PC-3 (cell line): Measurements from ENCODE around the gene MRPS34. TPM values are rescaled to one million over a fixed set of nuclear protein-coding genes. Genes with fewer than 3 reads are reported as not detected.

Source experiments
- ATAC-seq: fragments of 200-7000 bp; cut with Tn5 transposase; 2 replicates; pipeline ENCODE4 v1.9.1; 2020; ENCODE audit warnings: mild to moderate bottlenecking, moderate library complexity
- BruUV-seq: library from RNA; stranded (reverse); fragments of 400-500 nt; replicated peaks from 2 replicates; lab custom pipeline; 2021; lab: Mats Ljungman, UMichigan
- CTCF ChIA-PET: fragments of 300-600 bp; sonication (Branson Sonifier 250); formaldehyde crosslinking; loops from one replicate; lab custom pipeline; 2022; ENCODE audit warnings: antibody characterized with exemption; lab: Charles Lee
- POLR2A ChIA-PET: fragments of 300-600 bp; sonication (Branson Sonifier 250); formaldehyde crosslinking; loops from one replicate; lab custom pipeline; 2022; ENCODE audit warnings: antibody characterized with exemption; ENCODE audit not compliant: unreplicated experiment; lab: Charles Lee
- DNase-seq: peaks from one replicate; pipeline ENCODE4 v3.0.0-alpha.2; 2015
- H2AFZ ChIP-seq: fragments of 300-600 bp; sonication (generic); 2 replicates; pipeline ENCODE4 v1.6.0; 2016; ENCODE audit warnings: antibody characterized with exemption, low read length
- H3F3A ChIP-seq: fragments of 300-600 bp; sonication (generic); one replicate; pipeline ENCODE4 v1.6.0; 2017; ENCODE audit warnings: antibody characterized with exemption, low read length, control low read depth, mild to moderate bottlenecking; ENCODE audit not compliant: unreplicated experiment
- H3K27ac ChIP-seq: fragments of 300-600 bp; sonication (generic); 2 replicates; pipeline ENCODE4 v1.5.1; 2016; ENCODE audit warnings: mild to moderate bottlenecking, low read length
- H3K27me3 ChIP-seq: fragments of 300-600 bp; sonication (generic); 2 replicates; pipeline ENCODE4 v1.6.1; 2016; ENCODE audit warnings: low read length, mixed read lengths
- H3K36me3 ChIP-seq: fragments of 300-600 bp; sonication (generic); 2 replicates; pipeline ENCODE4 v1.6.1; 2016; ENCODE audit warnings: low read depth, mixed run types, low read length, mixed read lengths
- H3K4me1 ChIP-seq: fragments of 300-600 bp; sonication (generic); 2 replicates; pipeline ENCODE4 v1.5.1; 2016; ENCODE audit warnings: low read length; ENCODE audit not compliant: insufficient read depth
- H3K4me2 ChIP-seq: fragments of 300-600 bp; sonication (generic); 2 replicates; pipeline ENCODE4 v1.6.0; 2016; ENCODE audit warnings: low read length
- H3K4me3 ChIP-seq: fragments of 300-600 bp; sonication (generic); 2 replicates; pipeline ENCODE4 v1.5.1; 2016; ENCODE audit warnings: mild to moderate bottlenecking, low read length, mixed read lengths
- H3K79me2 ChIP-seq: fragments of 300-600 bp; sonication (generic); 2 replicates; pipeline ENCODE4 v1.6.1; 2017; ENCODE audit warnings: low read length, mixed read lengths
- H3K9ac ChIP-seq: fragments of 300-600 bp; sonication (generic); 2 replicates; pipeline ENCODE4 v1.6.0; 2016; ENCODE audit warnings: mild to moderate bottlenecking, low read length
- H3K9me2 ChIP-seq: fragments of 300-600 bp; sonication (generic); replicated peaks from 2 replicates; pipeline ENCODE4 v1.6.1; 2016; ENCODE audit warnings: mixed run types, low read length, mixed read lengths
- H3K9me3 ChIP-seq: fragments of 300-600 bp; sonication (generic); 2 replicates; pipeline ENCODE4 v1.6.1; 2016; ENCODE audit warnings: low read length, mixed read lengths
- H4K20me1 ChIP-seq: fragments of 300-600 bp; sonication (generic); 2 replicates; pipeline ENCODE4 v1.6.1; 2016; ENCODE audit warnings: low read length, mixed read lengths
- EZH2 ChIP-seq: fragments of 300-600 bp; sonication (generic); IDR thresholded peaks from one replicate; pipeline ENCODE4 v1.6.1; 2017; ENCODE audit warnings: antibody characterized with exemption, mild to moderate bottlenecking, low read length; ENCODE audit not compliant: unreplicated experiment
- EZH2phosphoT487 ChIP-seq: fragments of 300-600 bp; sonication (generic); IDR thresholded peaks from 2 replicates; pipeline ENCODE4 v1.6.1; 2018; ENCODE audit warnings: mild to moderate bottlenecking, antibody characterized with exemption, low read length, borderline replicate concordance
- intact Hi-C: fragments of 100-400 bp; cut with micrococcal nuclease; formaldehyde crosslinking; loops from 2 replicates; pipeline ENCODE4 v1.9.0; 2023
- microRNA-seq: library from miRNA; unstranded; fragments of <30 nt; microRNA quantifications from one replicate; pipeline ENCODE4 v1.1.0, GENCODE V29; 2020; ENCODE audit not compliant: unreplicated experiment
- total RNA-seq: library from RNA; depleted of rRNA; stranded (reverse); fragments of >200 nt; gene quantifications from 2 replicates; pipeline ENCODE4 v1.2.3, GENCODE V29; 2014; rRNA removed
- TF ChIP-seq, protein P1 (sequence below): fragments of 300-600 bp; sonication (generic); conservative IDR thresholded peaks from 2 replicates; pipeline ENCODE4 v1.5.1; 2017; ENCODE audit warnings: antibody characterized with exemption, low read depth, mild to moderate bottlenecking, low read length

The MRPS34 gene
- total RNA-seq, 1 experiment from 2014 or later, result 248 TPM

GRCh38 chr16:1723450-1724147 is 49.3 kb downstream of the MRPS34 start:
- no peaks in the 10 kb centered on the region for H3K27me3 ChIP-seq
- BruUV-seq, result no TSS peak
- intact Hi-C loops, result no loop called here
- no peak overlapping the region for H2AFZ ChIP-seq
- ATAC-seq (peak; percentile 36), DNase-seq (peak; percentile 68)
- H3K27ac ChIP-seq, result peak overlapping the region; percentile 77
- no peaks in the 10 kb centered on the region for H3K9me3 ChIP-seq
- POLR2A ChIA-PET, result no interaction called here
- peaks cover 15% of the 10 kb centered on the region; the same call in 1 of the 2 replicates for H3K4me1 ChIP-seq
- H3K9me2 ChIP-seq, result no peaks in the 10 kb centered on the region
- no peaks in the 10 kb centered on the region for H4K20me1 ChIP-seq
- no peak overlapping the region for H3K9ac ChIP-seq
- TF ChIP-seq, protein P1, sequence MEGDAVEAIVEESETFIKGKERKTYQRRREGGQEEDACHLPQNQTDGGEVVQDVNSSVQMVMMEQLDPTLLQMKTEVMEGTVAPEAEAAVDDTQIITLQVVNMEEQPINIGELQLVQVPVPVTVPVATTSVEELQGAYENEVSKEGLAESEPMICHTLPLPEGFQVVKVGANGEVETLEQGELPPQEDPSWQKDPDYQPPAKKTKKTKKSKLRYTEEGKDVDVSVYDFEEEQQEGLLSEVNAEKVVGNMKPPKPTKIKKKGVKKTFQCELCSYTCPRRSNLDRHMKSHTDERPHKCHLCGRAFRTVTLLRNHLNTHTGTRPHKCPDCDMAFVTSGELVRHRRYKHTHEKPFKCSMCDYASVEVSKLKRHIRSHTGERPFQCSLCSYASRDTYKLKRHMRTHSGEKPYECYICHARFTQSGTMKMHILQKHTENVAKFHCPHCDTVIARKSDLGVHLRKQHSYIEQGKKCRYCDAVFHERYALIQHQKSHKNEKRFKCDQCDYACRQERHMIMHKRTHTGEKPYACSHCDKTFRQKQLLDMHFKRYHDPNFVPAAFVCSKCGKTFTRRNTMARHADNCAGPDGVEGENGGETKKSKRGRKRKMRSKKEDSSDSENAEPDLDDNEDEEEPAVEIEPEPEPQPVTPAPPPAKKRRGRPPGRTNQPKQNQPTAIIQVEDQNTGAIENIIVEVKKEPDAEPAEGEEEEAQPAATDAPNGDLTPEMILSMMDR, result peak; percentile 75
- TF ChIP-seq EZH2phosphoT487 (no peak), EZH2 (no peak)
- H3K36me3 ChIP-seq, result no peaks in the 10 kb centered on the region
- H3K4me2 ChIP-seq, result no peak overlapping the region
- no peak overlapping the region for H3K4me3 ChIP-seq
- peaks cover 30% of the 10 kb centered on the region for H3K79me2 ChIP-seq
- CTCF ChIA-PET, result interaction anchor here (0.6 to 0.9 kb wide), 3 partner anchors 15 to 286 kb away, joined by 3 to 4 read pairs (median 3); no protein-coding TSS in a partner anchor
- no peaks in the 10 kb centered on the region for H3F3A ChIP-seq

Small RNA genes within 50 kb of the gene (microRNA-seq; reads per million reads assigned to microRNA genes)
- gene MIR3177, result 3.0 reads per million, percentile 7 among the genes with 10 or more reads in this experiment

Other genes with a start within 250 kb of the MRPS34 start
- gene TMEM204, start 239.5 kb downstream of the MRPS34 start, total RNA-seq, result not detected in 2 replicates
- 4.2 and 6.2 TPM in 2 replicates for gene IFT140, start 161.1 kb downstream of the MRPS34 start, total RNA-seq
- gene CRAMP1, start 160.8 kb downstream of the MRPS34 start, total RNA-seq, result 8.5 and 15.5 TPM in 2 replicates
- 85.2 and 86.5 TPM in 2 replicates for gene JPT2, start 94.9 kb downstream of the MRPS34 start, total RNA-seq
- gene MAPK8IP3, start 66.9 kb downstream of the MRPS34 start, total RNA-seq, result 41.1 and 59.7 TPM in 2 replicates
- gene NME3, start 1.6 kb downstream of the MRPS34 start, total RNA-seq, result 66.9 and 70.3 TPM in 2 replicates
- 11.3 and 12.5 TPM in 2 replicates for gene EME2, start 324 bp downstream of the MRPS34 start, total RNA-seq
- 27.4 and 30.4 TPM in 2 replicates for gene SPSB3, start 9.4 kb upstream of the MRPS34 start, total RNA-seq
- 95.1 and 128 TPM in 2 replicates for gene NUBP2, start 9.8 kb upstream of the MRPS34 start, total RNA-seq
- gene IGFALS, start 20.6 kb upstream of the MRPS34 start, total RNA-seq, result not detected in 2 replicates
- gene HAGH, start 53.7 kb upstream of the MRPS34 start, total RNA-seq, result 96.9 and 99.5 TPM in 2 replicates
- gene FAHD1, start 54.1 kb upstream of the MRPS34 start, total RNA-seq, result 37.5 and 47.5 TPM in 2 replicates
- gene MEIOB, start 99.0 kb upstream of the MRPS34 start, total RNA-seq, result not detected in 2 replicates
- gene HS3ST6, start 145.3 kb upstream of the MRPS34 start, total RNA-seq, result not detected in 2 replicates
- gene MSRB1, start 170.1 kb upstream of the MRPS34 start, total RNA-seq, result 24.6 and 25.7 TPM in 2 replicates
- 1.5 TPM in 1 of 2 replicates, not detected in the other for gene RPL3L, start 181.6 kb upstream of the MRPS34 start, total RNA-seq
- 407 and 530 TPM in 2 replicates for gene NDUFB10, start 186.4 kb upstream of the MRPS34 start, total RNA-seq
- gene RPS2, start 191.7 kb upstream of the MRPS34 start, total RNA-seq, result 2,234 and 2,721 TPM in 2 replicates
- gene RNF151, start 193.7 kb upstream of the MRPS34 start, total RNA-seq, result not detected in 2 replicates
- gene TBL3, start 198.9 kb upstream of the MRPS34 start, total RNA-seq, result 71.5 and 111 TPM in 2 replicates
- gene NOXO1, start 208.3 kb upstream of the MRPS34 start, total RNA-seq, result 2.4 and 3.4 TPM in 2 replicates
- gene GFER, start 211.1 kb upstream of the MRPS34 start, total RNA-seq, result 66.8 and 77.2 TPM in 2 replicates
- gene SYNGR3, start 216.8 kb upstream of the MRPS34 start, total RNA-seq, result 1.5 and 2.8 TPM in 2 replicates
- gene ZNF598, start 236.7 kb upstream of the MRPS34 start, total RNA-seq, result 44.4 and 60.1 TPM in 2 replicates
- gene NPW, start 246.7 kb upstream of the MRPS34 start, total RNA-seq, result 3.8 and 5.6 TPM in 2 replicates